ENCODE measurements around the gene ZNF692.

DNA sequence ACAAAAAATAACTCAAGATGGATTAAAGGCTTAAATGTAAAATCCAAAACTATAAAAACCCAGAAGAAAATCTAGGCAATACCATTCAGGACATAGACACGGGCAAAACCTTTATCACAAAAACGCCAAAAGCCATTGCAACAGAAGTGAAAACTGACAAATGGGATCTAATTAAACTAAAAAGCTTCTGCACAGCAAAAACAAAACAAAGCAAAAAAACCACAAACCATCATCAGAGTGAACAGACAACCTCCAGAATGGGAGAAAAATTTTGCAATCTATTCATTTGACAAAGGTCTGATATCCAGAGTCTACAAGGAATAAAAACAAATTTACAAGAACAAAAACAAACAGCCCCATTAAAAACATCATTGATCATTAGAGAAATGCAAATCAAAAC lies 42.7 kb upstream of the ZNF692 start:
- TF ChIP-seq, protein P1, sequence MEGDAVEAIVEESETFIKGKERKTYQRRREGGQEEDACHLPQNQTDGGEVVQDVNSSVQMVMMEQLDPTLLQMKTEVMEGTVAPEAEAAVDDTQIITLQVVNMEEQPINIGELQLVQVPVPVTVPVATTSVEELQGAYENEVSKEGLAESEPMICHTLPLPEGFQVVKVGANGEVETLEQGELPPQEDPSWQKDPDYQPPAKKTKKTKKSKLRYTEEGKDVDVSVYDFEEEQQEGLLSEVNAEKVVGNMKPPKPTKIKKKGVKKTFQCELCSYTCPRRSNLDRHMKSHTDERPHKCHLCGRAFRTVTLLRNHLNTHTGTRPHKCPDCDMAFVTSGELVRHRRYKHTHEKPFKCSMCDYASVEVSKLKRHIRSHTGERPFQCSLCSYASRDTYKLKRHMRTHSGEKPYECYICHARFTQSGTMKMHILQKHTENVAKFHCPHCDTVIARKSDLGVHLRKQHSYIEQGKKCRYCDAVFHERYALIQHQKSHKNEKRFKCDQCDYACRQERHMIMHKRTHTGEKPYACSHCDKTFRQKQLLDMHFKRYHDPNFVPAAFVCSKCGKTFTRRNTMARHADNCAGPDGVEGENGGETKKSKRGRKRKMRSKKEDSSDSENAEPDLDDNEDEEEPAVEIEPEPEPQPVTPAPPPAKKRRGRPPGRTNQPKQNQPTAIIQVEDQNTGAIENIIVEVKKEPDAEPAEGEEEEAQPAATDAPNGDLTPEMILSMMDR (IDR thresholded peaks at IDR 0.05) = no peak
- no peak for TF ChIP-seq POLR2A (IDR thresholded peaks at IDR 0.05)

Measured in breast epithelium (tissue), 3 donors.